GM18909 (cell line): ENCODE results near the gene IMMP2L.
A peak's percentile ranks its signal among the peaks of the same experiment; 100 is the strongest.
"Not testable (repeated sequence)": the region's sequence is repeated elsewhere in the genome, so short reads cannot be mapped to it uniquely, and the experiment has no call there.

Experiments used
- ATAC-seq: cut with Tn5 transposase; IDR thresholded peaks from one replicate; pipeline ENCODE4 v1.9.1; 2021; ENCODE audit warnings: mild to moderate bottlenecking; ENCODE audit not compliant: unreplicated experiment, poor library complexity

IMMP2L gene

DNA sequence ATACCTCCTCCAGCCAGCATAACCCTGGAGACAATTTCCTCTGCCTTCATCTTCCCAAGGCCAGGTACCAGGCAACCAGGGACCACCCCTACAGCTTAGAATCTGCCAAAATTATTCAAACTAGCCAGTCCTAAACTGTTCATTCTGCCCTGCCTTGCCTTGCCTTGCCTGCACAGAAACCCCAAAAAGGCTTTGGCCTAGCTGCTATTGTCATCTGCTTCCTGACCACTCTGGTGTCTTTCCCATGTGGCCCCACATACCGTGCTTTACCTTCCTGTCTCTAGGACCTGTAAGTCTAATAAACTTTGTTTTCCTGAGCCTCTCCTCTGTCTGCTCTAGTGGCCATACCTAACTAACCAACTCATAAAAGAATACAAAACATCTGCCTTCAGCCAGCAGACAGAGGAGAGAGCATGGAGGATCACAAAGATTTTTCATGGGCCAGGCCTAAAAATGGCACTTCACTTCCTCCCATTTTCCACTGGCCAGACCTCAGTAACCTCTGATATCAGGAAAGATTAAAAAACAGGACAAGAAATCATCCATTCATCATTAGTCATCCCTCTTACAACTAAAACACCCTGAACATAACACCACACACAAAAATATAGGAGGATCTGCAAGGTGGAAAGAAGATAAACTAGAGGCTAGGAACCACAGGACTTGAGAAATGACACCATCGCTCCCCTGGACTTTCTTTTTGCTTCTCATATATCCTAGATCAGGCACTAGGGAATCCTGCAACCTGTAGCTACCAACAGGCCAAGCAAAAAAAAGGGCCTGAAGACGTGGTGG is 51.5 kb downstream of the IMMP2L start:
- ATAC-seq: no peak

- ATAC-seq: no peak
These were observed 52.2 kb downstream of the IMMP2L start for GRCh38 chr7:111510062-111510461.

DNA sequence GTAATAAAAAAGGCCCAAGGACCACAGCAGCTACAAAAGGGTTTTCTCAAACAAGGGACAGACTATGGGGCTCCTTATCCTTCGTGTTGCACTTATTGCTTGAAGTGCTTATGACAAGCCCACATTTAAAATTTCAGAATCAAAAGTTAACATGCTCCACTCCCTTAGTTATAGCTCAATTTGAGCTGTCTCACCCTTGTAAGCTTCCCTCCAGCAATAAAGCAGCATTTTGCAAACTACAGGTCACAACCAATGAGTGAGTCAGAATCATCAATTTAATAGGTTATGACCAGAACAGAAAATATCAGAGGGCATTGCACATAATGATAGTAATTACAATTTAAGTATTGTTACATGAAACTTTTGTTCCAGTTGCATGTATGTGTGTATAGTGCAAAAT is 53.0 kb downstream of the IMMP2L start:
- no peak for ATAC-seq

GRCh38 chr7:111508387-111508786 is 53.9 kb downstream of the IMMP2L start:
- ATAC-seq: no peak

GRCh38 chr7:111505422-111505821 is 56.9 kb downstream of the IMMP2L start:
- not testable (repeated sequence) for ATAC-seq

DNA sequence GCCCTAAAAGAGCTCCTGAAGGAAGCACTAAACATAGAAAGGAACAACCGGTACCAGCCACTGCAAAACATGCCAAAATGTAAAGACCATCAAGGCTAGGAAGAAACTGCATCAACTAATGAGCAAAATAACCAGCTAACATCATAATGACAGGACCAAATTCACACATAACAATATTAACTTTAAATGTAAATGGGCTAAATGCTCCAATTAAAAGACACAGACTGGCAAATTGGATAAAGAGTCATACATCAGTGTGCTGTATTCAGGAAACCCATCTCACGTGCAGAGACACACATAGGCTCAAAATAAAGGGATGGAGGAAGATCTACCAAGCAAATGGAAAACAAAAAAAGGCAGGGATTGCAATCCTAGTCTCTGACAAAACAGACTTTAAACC is 60.5 kb downstream of the IMMP2L start:
- not testable (repeated sequence) for ATAC-seq

DNA sequence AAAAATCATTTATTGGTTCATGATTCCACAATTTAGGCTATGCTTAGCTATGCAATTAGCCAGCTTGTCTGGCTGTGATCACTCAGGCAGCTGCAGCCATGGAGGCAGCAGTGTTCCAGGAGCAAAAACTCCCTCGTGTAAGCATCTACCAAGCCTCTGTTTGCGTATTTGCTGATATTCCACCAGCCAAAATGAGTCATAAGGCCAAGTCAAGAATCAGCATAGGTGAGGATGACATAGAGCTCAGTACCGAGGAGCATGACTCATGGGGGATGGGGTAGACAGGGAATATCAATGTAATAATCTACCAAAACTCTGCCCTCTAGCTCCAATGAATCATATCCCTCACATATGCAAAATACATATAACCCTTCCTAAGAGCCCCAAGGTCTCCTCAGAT is 63.3 kb downstream of the IMMP2L start:
- ATAC-seq: no peak

DNA sequence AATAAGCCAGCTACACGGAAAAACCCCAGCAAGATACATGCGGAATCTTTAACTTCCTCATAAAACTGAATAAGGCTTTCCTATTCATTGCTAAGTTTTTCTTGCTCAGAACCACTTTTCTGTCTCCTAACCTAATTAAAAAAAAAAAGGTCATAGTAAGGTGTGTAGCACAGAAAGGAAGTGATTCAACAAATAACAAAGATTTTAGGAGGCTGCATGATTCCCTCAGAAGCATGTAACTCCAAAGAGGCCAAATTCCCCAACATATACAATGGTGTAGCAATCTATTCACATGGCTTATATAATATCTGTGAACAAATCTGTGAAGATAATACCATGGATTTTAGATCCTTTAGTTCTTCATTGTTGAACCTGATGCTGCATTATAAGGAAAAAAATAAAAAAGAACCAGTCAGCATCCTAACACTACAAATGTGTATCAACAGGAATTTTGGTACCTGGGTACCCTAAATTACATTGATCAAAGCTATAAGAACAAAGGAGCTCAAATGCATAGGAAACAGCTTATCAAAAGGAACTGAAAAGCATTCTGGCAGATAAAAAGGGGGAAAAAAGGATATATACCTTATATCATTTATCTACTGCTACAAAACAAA is 63.8 kb downstream of the IMMP2L start:
- no peak for ATAC-seq

DNA sequence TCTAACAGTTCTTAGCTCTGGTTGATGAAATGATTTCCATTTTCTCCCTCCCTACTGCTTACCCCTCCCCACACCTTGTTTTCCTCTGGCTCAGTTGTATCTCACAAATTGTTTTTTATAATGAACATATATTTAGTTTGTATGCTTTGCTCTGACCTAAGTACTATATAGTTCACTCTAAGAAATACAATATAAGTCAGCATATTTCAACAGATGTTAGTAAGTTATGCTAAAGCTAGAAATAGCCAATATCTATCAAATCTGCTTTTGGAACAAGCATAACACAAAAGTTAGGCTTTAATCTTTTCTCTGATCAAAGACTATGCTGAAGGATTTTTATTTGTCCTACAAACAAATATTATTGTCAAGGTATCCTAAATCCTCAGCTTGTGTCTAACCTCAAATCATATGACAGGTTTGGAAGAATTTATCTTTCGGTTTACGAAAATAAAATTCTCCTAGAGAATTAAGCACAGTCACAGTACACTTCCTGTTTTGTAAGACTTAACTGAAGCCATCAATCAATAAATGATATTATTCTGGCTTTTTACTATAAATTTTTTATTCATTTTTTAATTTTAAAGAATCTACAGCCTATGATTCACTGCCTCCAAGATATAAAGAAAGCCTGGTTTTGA is 67.0 kb downstream of the IMMP2L start:
- ATAC-seq: no peak

DNA sequence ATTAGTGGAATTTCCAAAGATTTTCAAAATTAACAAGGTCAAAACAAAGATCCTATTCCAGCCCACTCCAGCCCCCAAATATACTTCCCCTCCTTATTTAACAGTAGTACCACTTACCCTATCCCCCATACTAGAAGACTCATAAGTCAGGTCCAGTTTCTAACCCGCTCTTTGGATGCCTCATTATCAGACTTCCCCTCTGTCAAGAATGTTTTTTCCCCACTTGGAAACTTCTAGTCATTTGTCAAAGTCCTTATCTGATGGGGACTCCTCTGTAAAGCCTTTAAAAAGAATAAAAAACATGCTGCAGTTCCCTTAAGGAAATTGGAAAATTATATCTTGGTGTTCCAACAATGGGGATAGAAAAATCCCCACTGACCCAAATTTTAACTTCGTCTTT is 70.1 kb downstream of the IMMP2L start:
- no peak for ATAC-seq

GRCh38 chr7:111486472-111487142 is 75.7 kb downstream of the IMMP2L start:
- peak; percentile 79 for ATAC-seq

- no peak for ATAC-seq
These were observed 76.5 kb downstream of the IMMP2L start for GRCh38 chr7:111485701-111486380.

DNA sequence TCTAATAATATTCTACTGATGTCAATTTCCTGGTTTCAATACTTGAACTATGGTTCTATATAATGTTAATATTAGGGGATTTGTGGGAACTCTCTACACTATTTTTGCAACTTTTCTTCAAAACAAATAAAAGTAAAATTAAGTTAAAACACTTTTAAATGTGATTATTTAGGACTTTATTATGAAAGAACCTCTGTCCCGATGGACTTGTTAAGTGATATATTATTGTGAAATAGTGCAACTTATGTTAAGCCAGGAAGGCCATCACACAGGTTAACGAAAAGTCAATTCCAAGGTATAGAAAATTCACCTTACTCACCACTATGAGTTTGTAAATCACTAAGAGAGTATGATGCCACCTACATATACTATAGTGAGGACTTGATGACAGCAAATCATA is 79.2 kb downstream of the IMMP2L start:
- ATAC-seq: no peak

GRCh38 chr7:111477462-111478225 is 84.6 kb downstream of the IMMP2L start:
- ATAC-seq: no peak

DNA sequence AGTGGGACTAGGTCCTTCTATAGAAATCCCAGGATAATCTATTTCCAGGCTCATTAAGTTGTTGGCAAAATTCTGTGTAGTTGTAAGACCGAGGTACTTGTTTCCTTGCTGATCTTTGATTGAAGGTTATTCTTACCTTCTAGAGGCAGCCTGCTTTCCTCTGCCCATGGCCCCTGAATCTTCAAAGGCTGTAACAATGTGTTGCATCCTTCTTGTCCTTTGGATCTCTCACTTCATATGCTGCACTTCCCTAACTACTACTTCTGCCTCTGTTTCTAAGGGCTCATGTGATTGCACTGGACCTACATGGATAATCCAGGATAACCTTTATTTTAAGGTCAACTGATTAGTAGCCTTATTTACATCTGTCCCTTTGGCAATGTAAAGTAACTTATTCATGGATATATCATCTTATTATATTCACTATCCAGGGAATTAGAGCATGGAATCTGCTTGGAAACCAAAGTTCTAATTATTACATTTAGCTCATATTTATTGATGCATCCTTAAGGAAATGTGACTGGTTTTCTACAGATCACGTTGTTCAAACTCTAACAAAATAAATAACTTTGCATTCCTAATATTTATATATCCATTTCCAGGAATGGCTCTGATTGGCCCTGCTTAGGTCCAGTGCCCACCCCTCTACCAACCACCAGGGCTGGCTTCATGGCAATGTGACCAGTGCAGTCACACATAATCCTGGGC is 85.6 kb downstream of the IMMP2L start:
- ATAC-seq: no peak

GRCh38 chr7:111475959-111476358 is 86.3 kb downstream of the IMMP2L start:
- no peak for ATAC-seq

- ATAC-seq: no peak
These were observed 86.9 kb downstream of the IMMP2L start for GRCh38 chr7:111475419-111475748.

GRCh38 chr7:111474723-111475418 is 87.4 kb downstream of the IMMP2L start:
- ATAC-seq: no peak
